ENCODE measurements around the gene ITPR3.

- TF ChIP-seq TAF1 (IDR thresholded peaks at IDR 0.05; ENCODE audit: borderline replicate concordance, low read depth, low read length) (peak; percentile 98), MXI1 (IDR thresholded peaks at IDR 0.05; ENCODE audit: low read depth, low read length) (peak; percentile 62; the same call in 1 of the 2 replicates), FOXM1 (IDR thresholded peaks at IDR 0.05; ENCODE audit: low read depth) (no peak), CTCF (IDR thresholded peaks at IDR 0.05) (peak; percentile 68), RFX5 (IDR thresholded peaks at IDR 0.05; ENCODE audit: low read length) (no peak), MAX (IDR thresholded peaks at IDR 0.05; ENCODE audit: low read depth) (peak; percentile 95), RAD21 (IDR thresholded peaks at IDR 0.05; ENCODE audit: low read length) (peak; percentile 82), FOXJ3 (CRISPR knock-in tag; IDR thresholded peaks at IDR 0.05) (no peak)
Measured at GRCh38 chr6:33711140-33712129, 90.3 kb downstream of the ITPR3 start, which contains the start of gene UQCC2.
